Mesothelial cell of epicardium (in vitro differentiated cells): ENCODE measurements around the gene USP49. TPM values are rescaled to one million over a fixed set of nuclear protein-coding genes. Genes with fewer than 3 reads are reported as not detected.

Source experiments
- DNase-seq, 2 experiments: peaks; one replicate each; pipeline ENCODE4 v3.0.0; 2021; ENCODE audit warnings: low spot score in 2 of 2; ENCODE audit not compliant: unreplicated experiment in 2 of 2
- H3K27ac Mint-ChIP-seq: 2 replicates; pipeline ENCODE4 v1.8.0; 2021; ENCODE audit warnings: mixed read lengths
- H3K27me3 Mint-ChIP-seq: 2 replicates; pipeline ENCODE4 v1.8.0; 2021; ENCODE audit warnings: low read depth, mixed read lengths
- H3K36me3 Mint-ChIP-seq: 2 replicates; pipeline ENCODE4 v1.8.0; 2021; ENCODE audit warnings: mixed read lengths
- H3K4me1 Mint-ChIP-seq: 2 replicates; pipeline ENCODE4 v1.8.0; 2021; ENCODE audit warnings: mixed read lengths
- H3K4me3 Mint-ChIP-seq: 2 replicates; pipeline ENCODE4 v1.8.0; 2021; ENCODE audit warnings: mild to moderate bottlenecking, moderate library complexity, mixed read lengths
- H3K9me3 Mint-ChIP-seq: 2 replicates; pipeline ENCODE4 v1.8.0; 2021; ENCODE audit warnings: mixed read lengths
- total RNA-seq: library from RNA; stranded (reverse); gene quantifications from 3 replicates; pipeline ENCODE4 v1.2.1, GENCODE V29; 2021
- TF ChIP-seq, protein P1 (sequence below): fragments of 200-600 bp; sonication (generic); IDR thresholded peaks from one replicate; pipeline ENCODE4 v1.5.0; 2021; ENCODE audit warnings: antibody characterized with exemption; ENCODE audit not compliant: unreplicated experiment

The USP49 gene
- total RNA-seq, 1 donor from 2014 or later, result 12.1 TPM

DNA sequence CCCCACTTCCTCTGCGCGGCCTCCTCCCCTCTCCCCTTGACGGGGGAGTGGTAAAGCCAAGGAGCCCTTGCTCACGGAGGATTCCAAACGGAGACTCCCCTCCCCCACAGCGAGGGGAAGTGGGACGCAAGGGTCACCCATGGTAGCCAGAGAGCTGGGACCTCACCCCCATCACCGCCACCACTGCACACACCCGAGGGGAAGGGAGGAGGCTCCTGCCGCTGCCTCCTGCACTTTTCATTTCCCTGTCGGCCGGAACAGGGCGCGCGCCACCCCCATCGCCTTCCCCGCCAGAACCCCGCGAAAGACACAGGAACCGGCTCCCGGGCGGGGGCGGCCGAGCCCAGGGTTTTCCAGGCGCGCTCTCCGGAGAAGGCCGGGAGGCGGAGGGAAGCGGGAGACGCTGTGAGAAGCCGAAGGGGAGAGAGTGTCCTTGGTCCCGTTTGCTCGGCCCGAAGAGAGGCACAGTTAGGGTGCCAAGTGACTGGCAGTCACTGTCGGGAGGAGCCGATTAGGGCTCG lies 45.6 kb upstream of the USP49 start:
- TF ChIP-seq, protein P1, sequence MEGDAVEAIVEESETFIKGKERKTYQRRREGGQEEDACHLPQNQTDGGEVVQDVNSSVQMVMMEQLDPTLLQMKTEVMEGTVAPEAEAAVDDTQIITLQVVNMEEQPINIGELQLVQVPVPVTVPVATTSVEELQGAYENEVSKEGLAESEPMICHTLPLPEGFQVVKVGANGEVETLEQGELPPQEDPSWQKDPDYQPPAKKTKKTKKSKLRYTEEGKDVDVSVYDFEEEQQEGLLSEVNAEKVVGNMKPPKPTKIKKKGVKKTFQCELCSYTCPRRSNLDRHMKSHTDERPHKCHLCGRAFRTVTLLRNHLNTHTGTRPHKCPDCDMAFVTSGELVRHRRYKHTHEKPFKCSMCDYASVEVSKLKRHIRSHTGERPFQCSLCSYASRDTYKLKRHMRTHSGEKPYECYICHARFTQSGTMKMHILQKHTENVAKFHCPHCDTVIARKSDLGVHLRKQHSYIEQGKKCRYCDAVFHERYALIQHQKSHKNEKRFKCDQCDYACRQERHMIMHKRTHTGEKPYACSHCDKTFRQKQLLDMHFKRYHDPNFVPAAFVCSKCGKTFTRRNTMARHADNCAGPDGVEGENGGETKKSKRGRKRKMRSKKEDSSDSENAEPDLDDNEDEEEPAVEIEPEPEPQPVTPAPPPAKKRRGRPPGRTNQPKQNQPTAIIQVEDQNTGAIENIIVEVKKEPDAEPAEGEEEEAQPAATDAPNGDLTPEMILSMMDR, result no peak
- peak in 1 of 2 experiments; percentile 52 for DNase-seq
- H3K9me3 Mint-ChIP-seq, result no peaks in the 10 kb centered on the region
- no peaks in the 10 kb centered on the region for H3K27me3 Mint-ChIP-seq
- peak overlapping the region; percentile 83 for H3K4me3 Mint-ChIP-seq
- peaks cover 3% of the 10 kb centered on the region for H3K36me3 Mint-ChIP-seq
- peaks cover 44% of the 10 kb centered on the region for H3K4me1 Mint-ChIP-seq
- peak overlapping the region; percentile 94 for H3K27ac Mint-ChIP-seq

DNA sequence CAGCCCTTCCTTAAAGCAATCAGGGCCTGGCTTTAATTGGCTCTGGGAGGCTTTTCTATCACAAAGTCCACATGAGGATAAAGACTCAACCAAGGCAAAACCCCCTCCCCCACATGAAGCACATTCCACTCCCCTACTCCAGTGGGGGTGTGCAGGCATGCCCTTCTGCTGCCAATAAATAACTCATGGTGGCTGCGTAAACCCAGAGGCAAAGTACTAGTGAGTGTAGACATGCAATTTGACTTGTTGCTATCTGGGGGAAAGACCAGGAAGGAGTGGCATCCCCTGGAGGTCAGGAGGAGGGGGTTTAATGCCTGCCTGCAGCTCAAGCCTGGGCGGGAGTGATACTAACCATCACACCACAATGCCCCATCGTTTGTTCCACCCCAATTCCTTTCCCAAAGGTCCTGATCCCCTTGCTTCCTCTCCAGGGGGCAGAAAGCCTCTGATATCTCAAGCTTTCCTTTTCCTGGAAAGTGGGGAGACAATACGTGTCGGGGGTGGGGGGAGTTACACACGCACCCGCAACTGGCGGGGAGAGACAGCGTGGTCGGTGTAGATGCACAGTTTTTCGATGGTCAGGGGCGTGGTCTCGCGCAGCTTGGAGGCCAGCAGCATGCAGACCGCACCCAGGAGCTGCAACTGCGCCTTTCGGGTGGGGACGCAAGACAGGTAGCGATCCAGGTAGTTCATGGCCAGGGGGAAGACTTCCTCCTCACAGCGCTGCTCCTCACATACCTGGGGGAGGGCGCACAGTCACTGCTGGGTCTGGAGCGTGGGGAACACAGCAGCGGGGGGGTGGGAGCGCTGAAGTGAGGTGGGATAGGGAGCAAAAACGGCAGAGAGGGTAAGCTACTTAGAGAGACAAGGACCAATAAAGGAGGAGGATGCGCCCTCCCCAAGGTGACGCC lies 44.9 kb upstream of the USP49 start:
- Mint-ChIP-seq H3K9me3 (no peaks in the 10 kb centered on the region), H3K27me3 (no peaks in the 10 kb centered on the region), H3K27ac (peak overlapping the region; percentile 94), H3K36me3 (peaks cover 3% of the 10 kb centered on the region), H3K4me1 (peaks cover 44% of the 10 kb centered on the region), H3K4me3 (peak overlapping the region; percentile 83)
- TF ChIP-seq, protein P1, result no peak
- DNase-seq, result peak in 1 of 2 experiments; percentile 46

DNA sequence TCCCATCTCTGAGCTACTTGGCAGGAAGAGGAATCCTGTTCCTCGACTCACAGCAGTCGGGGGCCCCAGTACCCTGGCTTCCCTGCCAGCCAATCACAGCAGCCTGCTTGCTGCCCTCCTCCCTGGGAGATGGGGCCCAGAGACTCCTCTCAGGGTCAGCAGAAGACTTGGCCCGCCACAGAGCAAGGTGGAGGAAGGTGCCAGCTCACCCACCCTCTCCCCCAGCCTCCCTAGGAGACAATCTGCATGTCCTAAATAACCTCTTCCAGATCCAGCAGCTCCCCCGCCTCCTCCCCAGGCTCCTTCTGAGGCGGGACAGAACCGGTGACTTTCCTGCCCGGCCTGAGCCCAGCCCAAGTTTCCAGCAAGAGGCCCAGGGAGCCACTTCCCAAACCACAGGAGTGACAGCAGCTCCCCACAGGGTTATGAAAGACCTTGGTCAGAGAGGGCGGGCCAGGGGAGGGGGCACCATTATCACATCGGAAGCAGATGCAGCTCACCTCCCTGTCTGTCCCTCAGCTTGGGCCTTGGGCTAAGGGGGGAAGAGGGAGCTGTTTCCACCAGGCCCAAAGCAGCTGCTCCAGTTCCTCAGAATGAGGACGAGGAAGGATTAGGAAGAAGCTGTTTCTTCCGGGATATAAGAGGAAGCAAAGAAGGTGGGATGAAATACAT lies 44.1 kb upstream of the USP49 start:
- peaks cover 44% of the 10 kb centered on the region for H3K4me1 Mint-ChIP-seq
- TF ChIP-seq, protein P1, result no peak
- H3K9me3 Mint-ChIP-seq, result no peaks in the 10 kb centered on the region
- peak overlapping the region; percentile 83 for H3K4me3 Mint-ChIP-seq
- H3K27me3 Mint-ChIP-seq, result no peaks in the 10 kb centered on the region
- H3K27ac Mint-ChIP-seq, result peak overlapping the region; percentile 94
- peaks cover 8% of the 10 kb centered on the region for H3K36me3 Mint-ChIP-seq
- DNase-seq, result no peak

DNA sequence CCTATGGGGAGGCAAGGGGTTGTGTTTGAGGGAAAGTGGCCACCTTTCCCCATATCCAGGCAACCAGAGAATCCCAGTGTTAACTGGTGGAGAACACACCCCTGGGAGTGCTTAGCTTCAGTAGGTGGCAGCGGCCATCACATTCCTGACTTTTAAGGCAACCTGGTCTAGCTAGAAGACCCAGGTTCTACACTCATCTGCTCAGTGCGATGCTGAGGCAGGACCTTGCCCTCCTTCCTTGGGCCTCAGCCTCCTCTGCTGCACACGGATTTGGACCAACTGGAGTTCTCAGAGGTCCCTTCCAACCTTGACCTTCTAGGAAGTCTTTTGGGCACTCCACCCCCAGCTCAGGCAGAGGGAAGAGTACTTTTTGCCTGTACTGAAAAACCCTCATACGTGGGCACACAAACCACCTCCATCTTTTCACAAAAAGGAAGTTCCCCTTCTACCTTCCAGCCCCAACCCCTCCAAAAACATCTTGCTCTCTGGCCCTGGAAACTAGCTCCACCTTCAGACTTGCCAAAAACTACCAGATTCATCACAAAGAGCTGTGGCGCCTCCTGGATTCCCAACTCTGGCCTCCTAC lies 43.5 kb upstream of the USP49 start:
- DNase-seq, result no peak
- Mint-ChIP-seq H3K9me3 (no peaks in the 10 kb centered on the region), H3K4me1 (peaks cover 44% of the 10 kb centered on the region), H3K4me3 (peak overlapping the region; percentile 83), H3K27me3 (no peaks in the 10 kb centered on the region), H3K27ac (peak overlapping the region; percentile 94), H3K36me3 (peaks cover 9% of the 10 kb centered on the region)
- TF ChIP-seq, protein P1, result no peak

DNA sequence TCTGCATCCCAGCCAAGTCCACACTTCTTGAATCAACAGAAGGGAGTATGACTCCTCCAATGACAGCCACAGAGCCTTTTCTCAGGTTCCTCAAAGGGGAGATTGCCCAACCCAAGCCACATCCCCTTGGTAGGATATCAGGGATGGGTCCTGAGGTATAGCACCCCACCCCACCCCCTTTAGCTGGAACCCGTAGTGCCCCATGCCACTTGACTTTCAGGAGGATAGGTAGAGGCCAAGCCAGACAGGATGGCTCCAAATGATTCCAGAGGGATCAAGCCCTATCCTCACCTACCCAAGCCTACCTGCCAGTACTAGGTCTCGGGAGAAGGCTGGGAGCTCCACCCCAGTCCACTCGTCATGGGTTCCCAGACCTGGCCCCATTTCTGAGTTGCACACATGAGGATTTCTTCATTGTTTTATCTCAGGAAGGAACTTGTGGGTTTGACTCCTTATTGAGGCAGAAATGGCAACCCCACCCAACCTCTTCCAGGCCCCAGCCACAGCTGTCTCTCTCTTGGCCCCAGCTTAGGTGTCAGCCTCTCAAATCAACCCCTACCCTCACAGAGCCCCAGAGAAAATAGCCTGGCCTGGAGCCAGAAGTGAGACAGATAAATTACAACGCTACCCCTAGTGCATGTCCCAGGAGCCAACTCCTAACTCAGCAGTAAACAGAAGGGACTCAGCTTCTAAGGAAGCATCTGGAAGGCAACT lies 42.8 kb upstream of the USP49 start:
- H3K4me3 Mint-ChIP-seq, result peak overlapping the region; percentile 22
- H3K27me3 Mint-ChIP-seq, result no peaks in the 10 kb centered on the region
- TF ChIP-seq, protein P1, result no peak
- peak overlapping the region; percentile 71 for H3K27ac Mint-ChIP-seq
- no peaks in the 10 kb centered on the region for H3K9me3 Mint-ChIP-seq
- peaks cover 11% of the 10 kb centered on the region for H3K36me3 Mint-ChIP-seq
- H3K4me1 Mint-ChIP-seq, result peaks cover 44% of the 10 kb centered on the region
- no peak for DNase-seq
